Measurements from ENCODE around the gene SARNP. TPM values are rescaled to one million over a fixed set of nuclear protein-coding genes. Genes with fewer than 3 reads are reported as not detected.

Gene SARNP
- total and polyA plus RNA-seq, 7 donors: 38.3 to 98.0 (median 52.6) TPM

GRCh38 chr12:55827806-55828205 lies 10.3 kb upstream of the SARNP start:
- H3K9me3 ChIP-seq: no peaks in the 10 kb centered on the region
- intact Hi-C loops (cut with DNase I): loop anchor here in 1 of 2 donors (2.0 kb wide), 1 partner anchor 99 kb away; the partner anchor contains the start of gene PYM1
- ATAC-seq (no peak), DNase-seq (no peak)
- H3K36me3 ChIP-seq (ENCODE audit: insufficient read depth in 1 of 2, low read depth in 1 of 2): peaks cover 6 to 12% of the 10 kb centered on the region in 2 donors
- no peak overlapping the region for H3K4me3 ChIP-seq
- H3K27ac ChIP-seq: no peak overlapping the region
- peaks cover 13% of the 10 kb centered on the region for H3K4me1 ChIP-seq
- no peaks in the 10 kb centered on the region for H3K27me3 ChIP-seq (ENCODE audit: insufficient read depth in 3 of 3, low read length in 2 of 3)
- no peak for TF ChIP-seq CTCF (IDR thresholded peaks at IDR 0.05)
- WGBS, 3 donors: 87 to 89% (median 88%) methylated on average over 15 of the region's 15 CpGs

DNA sequence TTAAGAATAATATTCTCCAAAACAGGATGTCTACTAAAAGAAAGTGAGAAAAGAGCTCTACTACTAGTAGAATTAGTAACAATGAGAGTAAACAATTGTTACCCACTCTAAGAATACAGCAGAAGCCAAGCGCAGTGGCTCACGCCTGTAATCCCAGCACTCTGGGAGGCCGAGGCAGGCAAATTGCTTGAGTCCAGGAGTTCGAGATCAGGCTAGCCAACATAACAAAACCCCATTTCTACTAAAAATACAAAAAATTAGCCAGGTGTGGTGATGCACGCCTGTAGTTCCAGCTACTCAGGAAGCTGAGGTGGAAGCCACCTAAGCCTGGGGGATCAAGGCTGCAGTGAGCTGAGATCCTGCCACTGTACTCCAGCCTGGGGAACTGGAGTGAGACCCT lies 7.2 kb upstream of the SARNP start:
- peaks cover 13% of the 10 kb centered on the region for H3K4me1 ChIP-seq
- H3K27me3 ChIP-seq (ENCODE audit: insufficient read depth in 3 of 3, low read length in 2 of 3): no peaks in the 10 kb centered on the region
- no peak for ATAC-seq
- no peak for TF ChIP-seq CTCF (IDR thresholded peaks at IDR 0.05)
- H3K9me3 ChIP-seq: no peaks in the 10 kb centered on the region
- intact Hi-C loops (cut with DNase I): no loop called here
- DNase-seq: no peak
- peaks cover 20 to 42% of the 10 kb centered on the region in 2 donors for H3K36me3 ChIP-seq (ENCODE audit: insufficient read depth in 1 of 2, low read depth in 1 of 2)
- no peak overlapping the region for H3K27ac ChIP-seq
- no peak overlapping the region for H3K4me3 ChIP-seq
- WGBS, 3 donors: 82 to 86% (median 86%) methylated on average over 5 of the region's 5 CpGs

GRCh38 chr12:55823419-55823818 lies 5.9 kb upstream of the SARNP start:
- WGBS, 3 donors: 82 to 87% (median 87%) methylated on average over 4 of the region's 4 CpGs
- Histone ChIP-seq H3K4me1 (peaks cover 20% of the 10 kb centered on the region), H3K36me3 (ENCODE audit: insufficient read depth in 1 of 2, low read depth in 1 of 2) (peaks cover 20 to 51% of the 10 kb centered on the region in 2 donors), H3K9me3 (no peaks in the 10 kb centered on the region), H3K4me3 (no peak overlapping the region), H3K27me3 (ENCODE audit: insufficient read depth in 3 of 3, low read length in 2 of 3) (no peaks in the 10 kb centered on the region), H3K27ac (no peak overlapping the region)
- no peak for TF ChIP-seq CTCF (IDR thresholded peaks at IDR 0.05)
- ATAC-seq: no peak
- DNase-seq: no peak
- intact Hi-C loops (cut with DNase I): no loop called here

DNA sequence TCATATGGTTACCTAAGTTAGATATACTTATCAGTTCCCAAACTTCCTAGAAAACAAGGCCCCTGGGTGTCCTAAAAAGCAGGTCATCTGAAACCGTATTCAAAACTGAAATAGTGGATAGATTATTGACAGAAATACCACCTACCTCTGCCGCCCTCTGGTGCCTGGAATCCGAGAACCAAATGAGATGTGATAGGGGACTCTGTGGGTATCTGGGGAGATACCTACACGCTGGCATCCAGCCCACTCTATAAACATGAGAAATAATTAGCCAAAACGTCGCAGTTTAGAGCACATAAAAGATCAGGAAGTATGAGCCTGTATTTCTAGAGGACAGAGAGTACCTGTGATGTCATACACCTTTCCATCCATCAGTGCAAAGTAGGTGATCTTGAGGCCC lies 4.7 kb upstream of the SARNP start:
- no peak for ATAC-seq
- intact Hi-C loops (cut with DNase I): no loop called here
- DNase-seq: no peak
- H3K4me3 ChIP-seq: no peak overlapping the region
- no peak overlapping the region for H3K27ac ChIP-seq
- 48 to 53% (median 50%) methylated on average over 6 of the region's 6 CpGs for WGBS, 3 donors
- no peaks in the 10 kb centered on the region for H3K9me3 ChIP-seq
- H3K36me3 ChIP-seq (ENCODE audit: insufficient read depth in 1 of 2, low read depth in 1 of 2): peaks cover 20 to 46% of the 10 kb centered on the region in 2 donors
- TF ChIP-seq CTCF (IDR thresholded peaks at IDR 0.05): no peak
- no peaks in the 10 kb centered on the region for H3K27me3 ChIP-seq (ENCODE audit: insufficient read depth in 3 of 3, low read length in 2 of 3)
- H3K4me1 ChIP-seq: peaks cover 16% of the 10 kb centered on the region

GRCh38 chr12:55820679-55821078 lies 3.2 kb upstream of the SARNP start:
- H3K27me3 ChIP-seq (ENCODE audit: insufficient read depth in 3 of 3, low read length in 2 of 3): no peaks in the 10 kb centered on the region
- H3K9me3 ChIP-seq: no peaks in the 10 kb centered on the region
- WGBS, 3 donors: 81 to 91% (median 82%) methylated on average over 1 of the region's 1 CpG
- ATAC-seq: no peak
- peaks cover 20% of the 10 kb centered on the region for H3K4me1 ChIP-seq
- intact Hi-C loops (cut with DNase I): no loop called here
- no peak overlapping the region for H3K4me3 ChIP-seq
- TF ChIP-seq CTCF (IDR thresholded peaks at IDR 0.05): no peak
- H3K27ac ChIP-seq: no peak overlapping the region
- no peak for DNase-seq
- peaks cover 20 to 48% of the 10 kb centered on the region in 2 donors for H3K36me3 ChIP-seq (ENCODE audit: insufficient read depth in 1 of 2, low read depth in 1 of 2)

All from psoas muscle (tissue), 8 donors.